IMR-90 (cell line): ENCODE data around the gene MARS2. TPM values are rescaled to one million over a fixed set of nuclear protein-coding genes. Genes with fewer than 3 reads are reported as not detected.

Source experiments
- ATAC-seq: fragments of 200-7000 bp; cut with Tn5 transposase; 2 replicates; pipeline ENCODE4 v1.9.1; 2020; ENCODE audit warnings: low read depth, mild to moderate bottlenecking, moderate library complexity
- BruUV-seq: library from RNA; stranded (reverse); fragments of 400-500 nt; replicated peaks from 2 replicates; lab custom pipeline; 2021; lab: Mats Ljungman, UMichigan
- CTCF ChIA-PET: fragments of 300-600 bp; formaldehyde crosslinking; extraction: SDS; loops from one replicate; lab custom pipeline; 2021; ENCODE audit warnings: antibody characterized with exemption; lab: Yijun Ruan, JAX
- POLR2A ChIA-PET: fragments of 300-600 bp; sonication (Branson Sonifier 250); formaldehyde crosslinking; loops from one replicate; lab custom pipeline; 2022; ENCODE audit warnings: antibody characterized with exemption; ENCODE audit not compliant: unreplicated experiment; lab: Charles Lee
- DNase-seq: peaks from one replicate; pipeline ENCODE4 v3.0.0; 2013
- H2AFZ ChIP-seq: replicated peaks from 2 replicates; pipeline ENCODE3; 2013; ENCODE audit warnings: low read length, mild to moderate bottlenecking; ENCODE audit not compliant: poor library complexity
- H2AK5ac ChIP-seq: 2 replicates; pipeline ENCODE4 v1.6.1; 2013; ENCODE audit warnings: low read depth, low read length, inconsistent platforms
- H2AK9ac ChIP-seq: replicated peaks from 2 replicates; pipeline ENCODE3; 2013; ENCODE audit warnings: mild to moderate bottlenecking, low read depth, low read length, moderate library complexity; ENCODE audit not compliant: poor library complexity
- H2BK120ac ChIP-seq: 2 replicates; pipeline ENCODE4 v1.6.1; 2013; ENCODE audit warnings: low read depth, low read length, inconsistent platforms
- H2BK15ac ChIP-seq: 3 replicates; pipeline ENCODE4 v1.6.1; 2013; ENCODE audit warnings: low read depth, low read length, inconsistent platforms
- H2BK20ac ChIP-seq: 2 replicates; pipeline ENCODE4 v1.6.1; 2013; ENCODE audit warnings: low read depth, mild to moderate bottlenecking, inconsistent platforms, low read length, moderate library complexity
- H2BK5ac ChIP-seq: 2 replicates; pipeline ENCODE4 v1.6.1; 2013; ENCODE audit warnings: mild to moderate bottlenecking, low read depth, low read length, inconsistent platforms; ENCODE audit not compliant: poor library complexity, severe bottlenecking
- H3K14ac ChIP-seq: replicated peaks from 2 replicates; pipeline ENCODE4 v1.6.1; 2013; ENCODE audit warnings: low read depth, low read length, inconsistent platforms
- H3K18ac ChIP-seq: 2 replicates; pipeline ENCODE4 v1.6.1; 2013; ENCODE audit warnings: low read depth, low read length, control low read depth
- H3K23ac ChIP-seq: 2 replicates; pipeline ENCODE4 v1.6.1; 2013; ENCODE audit warnings: low read depth, low read length, inconsistent platforms
- H3K27ac ChIP-seq: 2 replicates; pipeline ENCODE4 v1.5.1; 2013; ENCODE audit warnings: mild to moderate bottlenecking, control low read depth, low read length; ENCODE audit not compliant: insufficient read depth
- H3K27me3 ChIP-seq: 2 replicates; pipeline ENCODE4 v1.6.1; 2013; ENCODE audit warnings: low read length; ENCODE audit not compliant: control insufficient read depth, insufficient read depth
- H3K36me3 ChIP-seq: 2 replicates; pipeline ENCODE4 v1.6.1; 2013; ENCODE audit warnings: low read length, mixed read lengths; ENCODE audit not compliant: control insufficient read depth, insufficient read depth
- H3K4ac ChIP-seq: 2 replicates; pipeline ENCODE4 v1.6.1; 2013; ENCODE audit warnings: low read depth, low read length, inconsistent platforms
- H3K4me1 ChIP-seq: 2 replicates; pipeline ENCODE4 v1.6.1; 2013; ENCODE audit warnings: low read length, mixed read lengths; ENCODE audit not compliant: control insufficient read depth, insufficient read depth
- H3K4me2 ChIP-seq: 2 replicates; pipeline ENCODE4 v1.6.1; 2013; ENCODE audit warnings: low read depth, mild to moderate bottlenecking, control low read depth, low read length, moderate library complexity
- H3K4me3 ChIP-seq: 2 replicates; pipeline ENCODE4 v1.5.1; 2013; ENCODE audit warnings: low read depth, mild to moderate bottlenecking, control low read depth, low read length, moderate library complexity; ENCODE audit not compliant: insufficient read depth
- H3K56ac ChIP-seq: 2 replicates; pipeline ENCODE4 v1.6.1; 2013; ENCODE audit warnings: low read length, inconsistent platforms; ENCODE audit not compliant: insufficient read depth; ENCODE audit errors: extremely low read depth
- H3K79me1 ChIP-seq, 2 experiments: 2 replicates each; pipeline ENCODE4 v1.6.1; 2013; ENCODE audit warnings: low read length in 2 of 2, inconsistent platforms in 1 of 2, low read depth in 1 of 2
- H3K9ac ChIP-seq: 2 replicates; pipeline ENCODE4 v1.6.1; 2013; ENCODE audit warnings: low read depth, low read length, control low read depth
- H3K9me1 ChIP-seq: 2 replicates; pipeline ENCODE4 v1.6.1; 2013; ENCODE audit warnings: low read length, inconsistent platforms; ENCODE audit not compliant: insufficient read depth
- H3K9me3 ChIP-seq: 2 replicates; pipeline ENCODE4 v1.6.1; 2013; ENCODE audit warnings: low read length; ENCODE audit not compliant: control insufficient read depth, insufficient read depth
- H4K20me1 ChIP-seq: 2 replicates; pipeline ENCODE4 v1.6.1; 2013; ENCODE audit warnings: low read length, inconsistent platforms; ENCODE audit not compliant: insufficient read depth
- H4K5ac ChIP-seq: 2 replicates; pipeline ENCODE4 v1.6.1; 2013; ENCODE audit warnings: mild to moderate bottlenecking, low read depth, low read length, control low read depth
- H4K8ac ChIP-seq, 2 experiments: 2 replicates each; pipeline ENCODE4 v1.6.1; 2013; ENCODE audit warnings: low read depth in 2 of 2, low read length in 2 of 2, control low read depth in 1 of 2, inconsistent platforms in 1 of 2
- H4K91ac ChIP-seq: 2 replicates; pipeline ENCODE4 v1.6.1; 2013; ENCODE audit warnings: low read depth, low read length, inconsistent platforms; ENCODE audit not compliant: insufficient read depth
- BHLHE40 ChIP-seq: fragments of 150-350 bp; IDR thresholded peaks from 2 replicates; pipeline ENCODE4 v1.6.1; 2016; ENCODE audit warnings: mild to moderate bottlenecking, low read depth, low read length
- CEBPB ChIP-seq: IDR thresholded peaks from 2 replicates; pipeline ENCODE4 v1.6.1; 2012; ENCODE audit warnings: low read depth, low read length, improper control_type of control experiment
- CHD1 ChIP-seq: IDR thresholded peaks from 2 replicates; pipeline ENCODE4 v1.6.1; 2012; ENCODE audit warnings: low read depth, low read length, improper control_type of control experiment
- FOS ChIP-seq: fragments of 150-350 bp; IDR thresholded peaks from 2 replicates; pipeline ENCODE4 v1.6.1; 2016; ENCODE audit warnings: low read depth, low read length
- MAFK ChIP-seq: IDR thresholded peaks from 2 replicates; pipeline ENCODE4 v1.6.1; 2012; ENCODE audit warnings: low read depth, low read length, improper control_type of control experiment
- MAZ ChIP-seq: IDR thresholded peaks from 2 replicates; pipeline ENCODE4 v1.6.1; 2012; ENCODE audit warnings: low read depth, mild to moderate bottlenecking, low read length, improper control_type of control experiment, moderate library complexity, borderline replicate concordance
- MXI1 ChIP-seq: IDR thresholded peaks from 2 replicates; pipeline ENCODE4 v1.6.1; 2012; ENCODE audit warnings: low read depth, mild to moderate bottlenecking, low read length, moderate library complexity, borderline replicate concordance
- NFE2L2 ChIP-seq: fragments of 150-350 bp; IDR thresholded peaks from 2 replicates; pipeline ENCODE4 v1.6.1; 2016; ENCODE audit warnings: low read depth, mild to moderate bottlenecking, low read length
- RAD21 ChIP-seq: IDR thresholded peaks from 2 replicates; pipeline ENCODE4 v1.6.1; 2012; ENCODE audit warnings: low read length, improper control_type of control experiment
- RCOR1 ChIP-seq: IDR thresholded peaks from 2 replicates; pipeline ENCODE4 v1.6.1; 2012; ENCODE audit warnings: mild to moderate bottlenecking, low read length, improper control_type of control experiment; ENCODE audit not compliant: insufficient replicate concordance
- RFX5 ChIP-seq: IDR thresholded peaks from 2 replicates; pipeline ENCODE4 v1.8.0; 2012; ENCODE audit warnings: low read depth, mild to moderate bottlenecking, low read length, moderate library complexity
- SMC3 ChIP-seq: fragments of 150-350 bp; IDR thresholded peaks from 2 replicates; pipeline ENCODE4 v1.6.1; 2016; ENCODE audit warnings: low read depth, mild to moderate bottlenecking, antibody characterized with exemption, low read length, moderate library complexity
- dilution Hi-C: fragments of 300-500 bp; cut with HindIII; formaldehyde crosslinking; loops from one replicate; pipeline ENCODE4 v1.14.3; 2018; ENCODE audit warnings: low sequenced_read_pairs; ENCODE audit not compliant: unreplicated experiment
- in situ Hi-C: fragments of 300-500 bp; cut with MboI; formaldehyde crosslinking; loops from 3 replicates; pipeline ENCODE4 v1.14.3; 2019; ENCODE audit warnings: low sequenced_read_pairs, inconsistent platforms, mixed read lengths
- intact Hi-C: fragments of 100-400 bp; cut with micrococcal nuclease; formaldehyde crosslinking; loops from 2 replicates; pipeline ENCODE4 v1.10.0; 2022
- polyA plus RNA-seq, 3 experiments: library from polyadenylated mRNA; depleted of rRNA; stranded (reverse); fragments of >200 nt; gene quantifications; 2 replicates each; pipeline ENCODE4 v1.2.3, GENCODE V29; 2012; ENCODE audit warnings: low replicate concordance in 1 of 3
- total RNA-seq: library from RNA; depleted of rRNA; stranded (reverse); fragments of >200 nt; gene quantifications from 2 replicates; pipeline ENCODE4 v1.2.3, GENCODE V29; 2012
- TF ChIP-seq, protein P1 (sequence below): fragments of 150-350 bp; IDR thresholded peaks from 2 replicates; pipeline ENCODE4 v1.6.1; 2017; ENCODE audit warnings: mild to moderate bottlenecking, antibody characterized with exemption, low read length, low read depth
- TF ChIP-seq, protein P2 (sequence below): fragments of 150-350 bp; IDR thresholded peaks from 2 replicates; pipeline ENCODE4 v1.6.1; 2016; ENCODE audit warnings: low read depth, mild to moderate bottlenecking, low read length, moderate library complexity, borderline replicate concordance
- TF ChIP-seq, protein P3 (sequence below): conservative IDR thresholded peaks from 2 replicates; pipeline ENCODE4 v1.5.1; 2012; ENCODE audit warnings: mild to moderate bottlenecking, low read depth, low read length, improper control_type of control experiment

MARS2 gene
- total and polyA plus RNA-seq, 2 of the 4 experiments (the other 2 are of a cell fraction) = 3.4 to 3.8 TPM

DNA sequence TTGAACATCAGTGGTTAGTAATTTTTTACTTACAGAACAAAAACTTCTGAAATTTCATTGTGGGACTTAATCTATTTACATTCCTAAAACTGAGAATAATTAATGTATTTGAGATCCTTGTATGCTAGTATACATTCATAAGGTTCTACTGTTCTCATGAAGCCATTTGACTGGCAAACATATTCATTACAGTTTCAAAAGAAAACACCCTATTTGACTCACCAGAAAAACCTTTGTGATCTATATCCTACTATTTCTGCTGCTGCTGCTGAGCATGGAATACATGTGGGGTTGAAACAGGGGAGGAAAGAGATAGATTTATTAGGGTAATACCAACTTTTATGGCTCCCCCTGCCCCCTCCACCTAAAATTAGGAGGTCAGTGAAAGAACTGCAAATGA lies 21.8 kb downstream of the MARS2 start:
- Histone ChIP-seq H3K4me2 (no peak overlapping the region), H3K9ac (no peak overlapping the region), H2BK120ac (no peak overlapping the region), H4K20me1 (no peaks in the 10 kb centered on the region), H3K27ac (no peak overlapping the region), H3K36me3 (no peaks in the 10 kb centered on the region), H3K79me1 (no peaks in the 10 kb centered on the region), H4K8ac (no peak overlapping the region), H2BK20ac (no peak overlapping the region), H3K9me3 (no peaks in the 10 kb centered on the region), H2AK5ac (no peak overlapping the region), H2BK5ac (no peak overlapping the region), H3K56ac (no peak overlapping the region), H3K23ac (no peak overlapping the region), H3K9me1 (no peaks in the 10 kb centered on the region), H4K91ac (no peak overlapping the region), H4K5ac (no peak overlapping the region), H3K14ac (no peak overlapping the region), H3K18ac (no peak overlapping the region), H3K4me3 (no peak overlapping the region), H2AFZ (no peak overlapping the region), H3K4ac (no peak overlapping the region), H3K4me1 (no peaks in the 10 kb centered on the region), H2BK15ac (no peak overlapping the region), H2AK9ac (no peak overlapping the region), H3K27me3 (no peaks in the 10 kb centered on the region)
- POLR2A ChIA-PET = no interaction called here
- intact Hi-C loops = no loop called here
- TF ChIP-seq BHLHE40 (no peak), RCOR1 (no peak), SMC3 (no peak), FOS (no peak), RFX5 (no peak), MAFK (no peak), CEBPB (no peak), RAD21 (no peak), NFE2L2 (no peak), MXI1 (no peak), CHD1 (no peak), MAZ (no peak)
- TF ChIP-seq, protein P1, sequence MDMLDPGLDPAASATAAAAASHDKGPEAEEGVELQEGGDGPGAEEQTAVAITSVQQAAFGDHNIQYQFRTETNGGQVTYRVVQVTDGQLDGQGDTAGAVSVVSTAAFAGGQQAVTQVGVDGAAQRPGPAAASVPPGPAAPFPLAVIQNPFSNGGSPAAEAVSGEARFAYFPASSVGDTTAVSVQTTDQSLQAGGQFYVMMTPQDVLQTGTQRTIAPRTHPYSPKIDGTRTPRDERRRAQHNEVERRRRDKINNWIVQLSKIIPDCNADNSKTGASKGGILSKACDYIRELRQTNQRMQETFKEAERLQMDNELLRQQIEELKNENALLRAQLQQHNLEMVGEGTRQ = no peak
- TF ChIP-seq, protein P2, sequence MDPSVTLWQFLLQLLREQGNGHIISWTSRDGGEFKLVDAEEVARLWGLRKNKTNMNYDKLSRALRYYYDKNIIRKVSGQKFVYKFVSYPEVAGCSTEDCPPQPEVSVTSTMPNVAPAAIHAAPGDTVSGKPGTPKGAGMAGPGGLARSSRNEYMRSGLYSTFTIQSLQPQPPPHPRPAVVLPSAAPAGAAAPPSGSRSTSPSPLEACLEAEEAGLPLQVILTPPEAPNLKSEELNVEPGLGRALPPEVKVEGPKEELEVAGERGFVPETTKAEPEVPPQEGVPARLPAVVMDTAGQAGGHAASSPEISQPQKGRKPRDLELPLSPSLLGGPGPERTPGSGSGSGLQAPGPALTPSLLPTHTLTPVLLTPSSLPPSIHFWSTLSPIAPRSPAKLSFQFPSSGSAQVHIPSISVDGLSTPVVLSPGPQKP = no peak
- TF ChIP-seq, protein P3, sequence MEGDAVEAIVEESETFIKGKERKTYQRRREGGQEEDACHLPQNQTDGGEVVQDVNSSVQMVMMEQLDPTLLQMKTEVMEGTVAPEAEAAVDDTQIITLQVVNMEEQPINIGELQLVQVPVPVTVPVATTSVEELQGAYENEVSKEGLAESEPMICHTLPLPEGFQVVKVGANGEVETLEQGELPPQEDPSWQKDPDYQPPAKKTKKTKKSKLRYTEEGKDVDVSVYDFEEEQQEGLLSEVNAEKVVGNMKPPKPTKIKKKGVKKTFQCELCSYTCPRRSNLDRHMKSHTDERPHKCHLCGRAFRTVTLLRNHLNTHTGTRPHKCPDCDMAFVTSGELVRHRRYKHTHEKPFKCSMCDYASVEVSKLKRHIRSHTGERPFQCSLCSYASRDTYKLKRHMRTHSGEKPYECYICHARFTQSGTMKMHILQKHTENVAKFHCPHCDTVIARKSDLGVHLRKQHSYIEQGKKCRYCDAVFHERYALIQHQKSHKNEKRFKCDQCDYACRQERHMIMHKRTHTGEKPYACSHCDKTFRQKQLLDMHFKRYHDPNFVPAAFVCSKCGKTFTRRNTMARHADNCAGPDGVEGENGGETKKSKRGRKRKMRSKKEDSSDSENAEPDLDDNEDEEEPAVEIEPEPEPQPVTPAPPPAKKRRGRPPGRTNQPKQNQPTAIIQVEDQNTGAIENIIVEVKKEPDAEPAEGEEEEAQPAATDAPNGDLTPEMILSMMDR = no peak
- DNase-seq (no peak), ATAC-seq (no peak)
- in situ Hi-C loops = no loop called here
- CTCF ChIA-PET = no interaction called here
- dilution Hi-C loops = no loop called here
- BruUV-seq = no TSS peak
